ENCODE measurements around the gene LTB.

The LTB gene

GRCh38 chr6:31627690-31628287, 45.6 kb upstream of the LTB start:
- Histone ChIP-seq H3K56ac (ENCODE audit: low read length) (no peak overlapping the region), H2BK15ac (replicated peaks; ENCODE audit: low read depth) (no peak overlapping the region), H2BK120ac (ENCODE audit: low read depth, low read length) (no peak overlapping the region), H3K27ac (ENCODE audit: low read depth, low read length) (no peak overlapping the region), H3K4me3 (ENCODE audit: low read length) (no peak overlapping the region), H3K79me2 (ENCODE audit: control insufficient read depth, insufficient read depth, low read length) (peaks cover 24% of the 10 kb centered on the region), H3K9ac (ENCODE audit: low read length) (no peak overlapping the region), H3K4ac (ENCODE audit: low read depth, low read length) (no peak overlapping the region), H3K4me2 (ENCODE audit: low read length) (no peak overlapping the region), H2AK5ac (ENCODE audit: low read length) (no peak overlapping the region), H3K18ac (ENCODE audit: low read length) (no peak overlapping the region), H2BK5ac (ENCODE audit: low read length) (no peak overlapping the region), H3K23ac (ENCODE audit: low read length) (no peak overlapping the region), H3K36me3 (ENCODE audit: control insufficient read depth, insufficient read depth, low read length) (peaks cover 51% of the 10 kb centered on the region), H4K5ac (ENCODE audit: low read length) (no peak overlapping the region), H4K8ac (ENCODE audit: low read depth, low read length) (no peak overlapping the region), H3K27me3 (ENCODE audit: insufficient read depth, low read length, poor library complexity) (no peaks in the 10 kb centered on the region), H3K79me1 (ENCODE audit: low read length) (peaks cover 22% of the 10 kb centered on the region), H3K4me1 (ENCODE audit: control insufficient read depth, low read depth, low read length) (no peaks in the 10 kb centered on the region)
- WGBS (ENCODE audit: extremely low coverage, insufficient coverage, low lambda C conversion rate): no CpG with 5 or more reads among the region's 19 CpGs
- no peak for DNase-seq

GRCh38 chr6:31626952-31627351, 44.7 kb upstream of the LTB start:
- Histone ChIP-seq H3K4me2 (ENCODE audit: low read length) (no peak overlapping the region), H2BK15ac (replicated peaks; ENCODE audit: low read depth) (no peak overlapping the region), H4K8ac (ENCODE audit: low read depth, low read length) (no peak overlapping the region), H3K56ac (ENCODE audit: low read length) (no peak overlapping the region), H3K4ac (ENCODE audit: low read depth, low read length) (no peak overlapping the region), H4K5ac (ENCODE audit: low read length) (no peak overlapping the region), H3K4me3 (ENCODE audit: low read length) (no peak overlapping the region), H3K79me2 (ENCODE audit: control insufficient read depth, insufficient read depth, low read length) (peaks cover 33% of the 10 kb centered on the region), H3K4me1 (ENCODE audit: control insufficient read depth, low read depth, low read length) (no peaks in the 10 kb centered on the region), H2AK5ac (ENCODE audit: low read length) (no peak overlapping the region), H2BK120ac (ENCODE audit: low read depth, low read length) (no peak overlapping the region), H3K18ac (ENCODE audit: low read length) (no peak overlapping the region), H3K23ac (ENCODE audit: low read length) (no peak overlapping the region), H2BK5ac (ENCODE audit: low read length) (no peak overlapping the region), H3K36me3 (ENCODE audit: control insufficient read depth, insufficient read depth, low read length) (peaks cover 43% of the 10 kb centered on the region), H3K79me1 (ENCODE audit: low read length) (peaks cover 17% of the 10 kb centered on the region), H3K27me3 (ENCODE audit: insufficient read depth, low read length, poor library complexity) (no peaks in the 10 kb centered on the region), H3K27ac (ENCODE audit: low read depth, low read length) (no peak overlapping the region), H3K9ac (ENCODE audit: low read length) (no peak overlapping the region)
- WGBS (ENCODE audit: extremely low coverage, insufficient coverage, low lambda C conversion rate): no CpG with 5 or more reads among the region's 10 CpGs
- no peak for DNase-seq

GRCh38 chr6:31624070-31624469, 41.8 kb upstream of the LTB start:
- no peak overlapping the region for H3K56ac ChIP-seq (ENCODE audit: low read length)
- peaks cover 15% of the 10 kb centered on the region for H3K79me1 ChIP-seq (ENCODE audit: low read length)
- no peak overlapping the region for H3K9ac ChIP-seq (ENCODE audit: low read length)
- no peak overlapping the region for H3K27ac ChIP-seq (ENCODE audit: low read depth, low read length)
- H2BK15ac ChIP-seq (replicated peaks; ENCODE audit: low read depth): no peak overlapping the region
- H4K8ac ChIP-seq (ENCODE audit: low read depth, low read length): no peak overlapping the region
- no peak overlapping the region for H4K5ac ChIP-seq (ENCODE audit: low read length)
- peaks cover 33% of the 10 kb centered on the region for H3K36me3 ChIP-seq (ENCODE audit: control insufficient read depth, insufficient read depth, low read length)
- H3K4me3 ChIP-seq (ENCODE audit: low read length): no peak overlapping the region
- H3K4ac ChIP-seq (ENCODE audit: low read depth, low read length): no peak overlapping the region
- no peaks in the 10 kb centered on the region for H3K4me1 ChIP-seq (ENCODE audit: control insufficient read depth, low read depth, low read length)
- DNase-seq: no peak
- no peak overlapping the region for H2AK5ac ChIP-seq (ENCODE audit: low read length)
- H3K18ac ChIP-seq (ENCODE audit: low read length): no peak overlapping the region
- no peaks in the 10 kb centered on the region for H3K27me3 ChIP-seq (ENCODE audit: insufficient read depth, low read length, poor library complexity)
- no peak overlapping the region for H3K4me2 ChIP-seq (ENCODE audit: low read length)
- H3K23ac ChIP-seq (ENCODE audit: low read length): no peak overlapping the region
- H3K79me2 ChIP-seq (ENCODE audit: control insufficient read depth, insufficient read depth, low read length): peaks cover 42% of the 10 kb centered on the region
- WGBS (ENCODE audit: extremely low coverage, insufficient coverage, low lambda C conversion rate): no CpG with 5 or more reads among the region's 10 CpGs
- no peak overlapping the region for H2BK5ac ChIP-seq (ENCODE audit: low read length)
- no peak overlapping the region for H2BK120ac ChIP-seq (ENCODE audit: low read depth, low read length)

- no peaks in the 10 kb centered on the region for H3K4me1 ChIP-seq (ENCODE audit: control insufficient read depth, low read depth, low read length)
- H3K79me2 ChIP-seq (ENCODE audit: control insufficient read depth, insufficient read depth, low read length): peaks cover 40% of the 10 kb centered on the region
- no peak overlapping the region for H2AK5ac ChIP-seq (ENCODE audit: low read length)
- no peak overlapping the region for H2BK120ac ChIP-seq (ENCODE audit: low read depth, low read length)
- H3K79me1 ChIP-seq (ENCODE audit: low read length): peaks cover 13% of the 10 kb centered on the region
- no peak overlapping the region for H4K5ac ChIP-seq (ENCODE audit: low read length)
- H2BK15ac ChIP-seq (replicated peaks; ENCODE audit: low read depth): no peak overlapping the region
- H3K27me3 ChIP-seq (ENCODE audit: insufficient read depth, low read length, poor library complexity): no peaks in the 10 kb centered on the region
- H3K56ac ChIP-seq (ENCODE audit: low read length): peak overlapping the region; percentile 26
- H3K27ac ChIP-seq (ENCODE audit: low read depth, low read length): no peak overlapping the region
- H3K4me2 ChIP-seq (ENCODE audit: low read length): peak overlapping the region; percentile 83
- H3K23ac ChIP-seq (ENCODE audit: low read length): no peak overlapping the region
- peak overlapping the region; percentile 88 for H3K9ac ChIP-seq (ENCODE audit: low read length)
- H3K36me3 ChIP-seq (ENCODE audit: control insufficient read depth, insufficient read depth, low read length): peaks cover 23% of the 10 kb centered on the region
- H3K18ac ChIP-seq (ENCODE audit: low read length): no peak overlapping the region
- WGBS (ENCODE audit: extremely low coverage, insufficient coverage, low lambda C conversion rate): no CpG with 5 or more reads among the region's 10 CpGs
- DNase-seq: no peak
- no peak overlapping the region for H4K8ac ChIP-seq (ENCODE audit: low read depth, low read length)
- H3K4ac ChIP-seq (ENCODE audit: low read depth, low read length): no peak overlapping the region
- no peak overlapping the region for H2BK5ac ChIP-seq (ENCODE audit: low read length)
- H3K4me3 ChIP-seq (ENCODE audit: low read length): no peak overlapping the region
Observed at GRCh38 chr6:31622684-31623091, 40.5 kb upstream of the LTB start.

- peaks cover 21% of the 10 kb centered on the region for H3K36me3 ChIP-seq (ENCODE audit: control insufficient read depth, insufficient read depth, low read length)
- no peaks in the 10 kb centered on the region for H3K4me1 ChIP-seq (ENCODE audit: control insufficient read depth, low read depth, low read length)
- H3K9ac ChIP-seq (ENCODE audit: low read length): peak overlapping the region; percentile 88
- no peak for DNase-seq
- no peak overlapping the region for H2BK5ac ChIP-seq (ENCODE audit: low read length)
- no peak overlapping the region for H3K18ac ChIP-seq (ENCODE audit: low read length)
- peak overlapping the region; percentile 83 for H3K4me2 ChIP-seq (ENCODE audit: low read length)
- no peaks in the 10 kb centered on the region for H3K27me3 ChIP-seq (ENCODE audit: insufficient read depth, low read length, poor library complexity)
- peaks cover 13% of the 10 kb centered on the region for H3K79me1 ChIP-seq (ENCODE audit: low read length)
- peak overlapping the region; percentile 100 for H3K56ac ChIP-seq (ENCODE audit: low read length)
- WGBS (ENCODE audit: extremely low coverage, insufficient coverage, low lambda C conversion rate): no CpG with 5 or more reads among the region's 4 CpGs
- no peak overlapping the region for H4K5ac ChIP-seq (ENCODE audit: low read length)
- H3K27ac ChIP-seq (ENCODE audit: low read depth, low read length): no peak overlapping the region
- no peak overlapping the region for H2BK15ac ChIP-seq (replicated peaks; ENCODE audit: low read depth)
- no peak overlapping the region for H3K4ac ChIP-seq (ENCODE audit: low read depth, low read length)
- H3K23ac ChIP-seq (ENCODE audit: low read length): no peak overlapping the region
- peaks cover 40% of the 10 kb centered on the region for H3K79me2 ChIP-seq (ENCODE audit: control insufficient read depth, insufficient read depth, low read length)
- no peak overlapping the region for H2AK5ac ChIP-seq (ENCODE audit: low read length)
- peak overlapping the region; percentile 3 for H3K4me3 ChIP-seq (ENCODE audit: low read length)
- no peak overlapping the region for H2BK120ac ChIP-seq (ENCODE audit: low read depth, low read length)
- no peak overlapping the region for H4K8ac ChIP-seq (ENCODE audit: low read depth, low read length)
Observed at GRCh38 chr6:31621991-31622390, 39.8 kb upstream of the LTB start.

Data from mesendoderm (in vitro differentiated cells).